ENCODE data around the gene ZNF738. TPM values are rescaled to one million over a fixed set of nuclear protein-coding genes. Genes with fewer than 3 reads are reported as not detected.

The ZNF738 gene
- total RNA-seq, 1 donor from 2014 or later: 4.8 TPM

GRCh38 chr19:21423057-21424041 lies 64.5 kb downstream of the ZNF738 start:
- DNase-seq: no peak

Other genes with a start within 250 kb of the ZNF738 start
- 6.5 and 6.6 TPM in 2 replicates for gene ZNF431, start 217.0 kb upstream of the ZNF738 start, total RNA-seq
- 9.7 and 9.9 TPM in 2 replicates for gene ZNF708, start 29.6 kb upstream of the ZNF738 start, total RNA-seq
- 10.8 and 11.9 TPM in 2 replicates for gene ZNF493, start 38.1 kb downstream of the ZNF738 start, total RNA-seq
- gene ZNF429, start 146.6 kb downstream of the ZNF738 start, total RNA-seq: 3.4 and 4.1 TPM in 2 replicates